Fibroblast of skin of scalp (primary cell): ENCODE data around the gene SLC39A7.

Experiments
- DNase-seq: peaks from one replicate; pipeline ENCODE4 v3.0.0-alpha.2; 2013

SLC39A7 gene

GRCh38 chr6:33241968-33242367 is 41.3 kb downstream of the SLC39A7 start:
- DNase-seq: no peak

DNA sequence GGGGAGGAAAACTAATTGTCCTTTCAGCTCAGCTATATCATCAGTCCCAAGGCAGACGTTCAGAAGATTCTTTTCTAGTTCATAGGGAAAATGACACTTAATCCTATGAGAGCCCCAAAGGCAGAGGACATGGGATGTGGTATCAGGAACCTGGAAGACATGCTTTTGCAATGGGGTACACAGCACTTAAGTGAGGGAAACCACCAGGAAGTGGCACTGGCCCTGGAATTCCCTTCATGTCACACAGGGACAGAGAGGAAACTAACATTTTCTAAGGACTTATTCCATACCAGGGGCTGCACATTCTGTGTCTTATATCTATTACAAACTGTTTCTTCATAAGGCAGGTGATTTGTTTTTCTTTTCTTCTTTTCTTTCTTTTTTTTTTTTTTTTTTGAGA is 42.8 kb downstream of the SLC39A7 start:
- DNase-seq: no peak

GRCh38 chr6:33247977-33248642 is 47.4 kb downstream of the SLC39A7 start:
- DNase-seq: peak; percentile 84

- DNase-seq: peak; percentile 53
Measured at GRCh38 chr6:33248643-33248931, 47.9 kb downstream of the SLC39A7 start.

DNA sequence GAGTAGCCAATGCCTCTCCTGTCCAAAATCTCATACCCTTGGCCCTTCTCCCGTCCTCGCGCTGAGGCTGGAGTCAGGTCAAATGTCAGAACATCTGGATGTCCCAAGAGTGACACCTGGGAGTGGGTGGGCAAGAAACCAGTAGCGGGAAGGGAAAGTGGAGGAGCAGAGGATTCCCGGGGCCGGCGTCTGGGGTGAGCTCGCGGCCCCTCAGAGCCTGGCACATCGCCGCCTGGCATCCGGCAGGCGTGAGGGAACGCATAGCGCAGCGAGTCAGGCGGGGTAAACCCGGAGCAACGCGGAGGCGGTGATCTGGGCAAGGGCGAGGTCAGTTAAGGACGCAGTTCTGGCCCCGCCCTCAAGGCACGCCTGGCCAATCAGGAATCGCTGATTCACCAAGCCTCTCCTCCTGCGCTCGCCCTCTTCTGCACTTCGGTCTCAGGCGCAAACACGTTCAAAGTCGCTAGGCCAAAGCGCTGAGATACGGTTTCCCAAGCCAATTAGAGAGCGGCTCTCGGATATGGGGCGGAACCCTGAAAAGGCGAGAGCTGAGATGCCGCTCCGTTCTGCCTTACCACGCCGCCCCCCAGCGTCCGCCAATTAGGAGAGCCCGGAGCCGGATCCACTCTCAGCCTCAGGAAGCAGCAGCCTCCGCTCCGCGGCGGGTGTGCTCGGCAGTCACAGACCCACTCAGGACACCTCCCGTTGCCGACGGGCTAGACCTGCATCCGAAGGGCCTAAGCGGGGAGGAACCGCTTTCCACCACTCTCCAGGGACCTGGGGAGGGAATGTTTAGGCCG is 48.5 kb downstream of the SLC39A7 start:
- peak; percentile 99 for DNase-seq

GRCh38 chr6:33249732-33250630 is 49.3 kb downstream of the SLC39A7 start:
- DNase-seq: peak; percentile 81

GRCh38 chr6:33250731-33251130 is 50.1 kb downstream of the SLC39A7 start:
- no peak for DNase-seq

GRCh38 chr6:33251395-33252012 is 50.8 kb downstream of the SLC39A7 start:
- DNase-seq: peak; percentile 21

DNA sequence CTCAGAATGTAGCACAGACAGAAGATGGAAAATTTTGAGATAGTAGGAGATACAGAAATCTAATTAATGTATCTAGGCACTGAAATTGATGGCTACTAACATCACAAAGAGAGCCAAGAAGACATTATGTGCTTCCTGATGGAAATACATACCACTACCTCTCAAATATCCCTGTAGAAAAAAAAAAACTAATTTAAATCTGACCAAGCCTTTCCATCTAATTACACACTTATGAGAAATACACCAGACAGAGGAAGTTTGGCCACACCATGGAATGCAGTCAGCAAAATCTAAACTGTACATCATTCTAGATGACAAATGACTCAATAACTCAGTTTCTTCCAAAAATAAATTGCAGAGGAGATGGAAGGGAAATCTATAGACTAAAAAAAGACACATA is 52.1 kb downstream of the SLC39A7 start:
- peak; percentile 66 for DNase-seq
